Measurements from ENCODE around the gene LCN1.
"Not testable (repeated sequence)": the region's sequence is repeated elsewhere in the genome, so short reads cannot be mapped to it uniquely, and the experiment has no call there.

The LCN1 gene

GRCh38 chr9:135536216-135536615 is 15.0 kb downstream of the LCN1 start:
- no peaks in the 10 kb centered on the region for H3K9me3 ChIP-seq
- H3K4me3 ChIP-seq (ENCODE audit: low read depth in 1 of 2, low read length in 1 of 2), result no peak overlapping the region
- TF ChIP-seq CTCF (IDR thresholded peaks at IDR 0.05), result no peak
- H3K27me3 ChIP-seq, result peaks cover 38% of the 10 kb centered on the region
- no peaks in the 10 kb centered on the region for H3K36me3 ChIP-seq
- no peak overlapping the region for H3K27ac ChIP-seq
- no peaks in the 10 kb centered on the region for H3K4me1 ChIP-seq (ENCODE audit: control insufficient read depth in 1 of 2, insufficient read depth in 1 of 2, low read depth in 1 of 2, low read length in 1 of 2)

- H3K27ac ChIP-seq; H3K9me3 ChIP-seq; H3K4me3 ChIP-seq (ENCODE audit: low read depth in 1 of 2, low read length in 1 of 2); H3K4me1 ChIP-seq (ENCODE audit: control insufficient read depth in 1 of 2, insufficient read depth in 1 of 2, low read depth in 1 of 2, low read length in 1 of 2); H3K36me3 ChIP-seq; H3K27me3 ChIP-seq: not testable (repeated sequence)
Measured at GRCh38 chr9:135543262-135543894, 22.1 kb downstream of the LCN1 start.

- Histone ChIP-seq H3K4me1 (ENCODE audit: control insufficient read depth in 1 of 2, insufficient read depth in 1 of 2, low read depth in 1 of 2, low read length in 1 of 2) (no peaks in the 10 kb centered on the region), H3K4me3 (ENCODE audit: low read depth in 1 of 2, low read length in 1 of 2) (no peak overlapping the region), H3K9me3 (no peaks in the 10 kb centered on the region), H3K27me3 (no peaks in the 10 kb centered on the region), H3K36me3 (no peaks in the 10 kb centered on the region), H3K27ac (no peak overlapping the region)
- no peak for TF ChIP-seq CTCF (IDR thresholded peaks at IDR 0.05)
Measured at GRCh38 chr9:135544981-135545635, 23.9 kb downstream of the LCN1 start.

- not testable (repeated sequence) for H3K4me1 ChIP-seq (ENCODE audit: control insufficient read depth in 1 of 2, insufficient read depth in 1 of 2, low read depth in 1 of 2, low read length in 1 of 2); H3K27ac ChIP-seq; H3K27me3 ChIP-seq; H3K4me3 ChIP-seq (ENCODE audit: low read depth in 1 of 2, low read length in 1 of 2); H3K36me3 ChIP-seq; H3K9me3 ChIP-seq
Measured at GRCh38 chr9:135545646-135546176, 24.5 kb downstream of the LCN1 start, which contains the start of gene OBP2A. OBP2A (plus strand) TSS chr9:135546126; CDS start chr9:135546181, 55 bp downstream.

GRCh38 chr9:135546792-135547617 is 25.8 kb downstream of the LCN1 start:
- H3K4me3 ChIP-seq (ENCODE audit: low read depth in 1 of 2, low read length in 1 of 2); H3K27me3 ChIP-seq; H3K4me1 ChIP-seq (ENCODE audit: control insufficient read depth in 1 of 2, insufficient read depth in 1 of 2, low read depth in 1 of 2, low read length in 1 of 2); H3K36me3 ChIP-seq; H3K27ac ChIP-seq; H3K9me3 ChIP-seq: not testable (repeated sequence)

GRCh38 chr9:135547756-135548736 is 26.8 kb downstream of the LCN1 start:
- H3K36me3 ChIP-seq, result no peaks in the 10 kb centered on the region
- H3K27ac ChIP-seq, result no peak overlapping the region
- H3K9me3 ChIP-seq, result no peaks in the 10 kb centered on the region
- TF ChIP-seq CTCF (IDR thresholded peaks at IDR 0.05), result no peak
- H3K4me3 ChIP-seq (ENCODE audit: low read depth in 1 of 2, low read length in 1 of 2), result no peak overlapping the region
- H3K4me1 ChIP-seq (ENCODE audit: control insufficient read depth in 1 of 2, insufficient read depth in 1 of 2, low read depth in 1 of 2, low read length in 1 of 2), result no peaks in the 10 kb centered on the region
- no peaks in the 10 kb centered on the region for H3K27me3 ChIP-seq

GRCh38 chr9:135549478-135550343 is 28.5 kb downstream of the LCN1 start:
- H3K27me3 ChIP-seq; H3K4me1 ChIP-seq (ENCODE audit: control insufficient read depth in 1 of 2, insufficient read depth in 1 of 2, low read depth in 1 of 2, low read length in 1 of 2); H3K27ac ChIP-seq; H3K36me3 ChIP-seq; H3K4me3 ChIP-seq (ENCODE audit: low read depth in 1 of 2, low read length in 1 of 2); H3K9me3 ChIP-seq: not testable (repeated sequence)

Measured in neutrophil (primary cell).